Measurements from ENCODE around the gene LRRC7.

Gene LRRC7

DNA sequence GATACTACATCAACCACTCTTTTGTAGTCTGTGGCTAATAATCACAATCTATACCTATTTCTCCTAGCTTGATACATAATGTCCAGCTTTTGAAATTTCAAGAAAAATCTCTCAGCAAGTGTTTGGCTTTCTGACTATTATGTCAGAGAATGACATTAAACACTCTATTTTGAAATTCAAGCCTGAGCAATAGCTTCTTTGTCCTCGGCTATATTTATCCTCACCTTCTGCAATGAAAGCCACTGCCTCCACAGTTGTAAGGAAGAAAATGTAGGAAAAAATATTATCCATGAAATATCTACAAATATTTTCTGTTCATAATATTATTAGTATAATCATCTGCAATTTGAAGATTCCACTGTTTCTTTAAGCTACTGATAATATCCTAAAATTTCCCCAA lies 22.1 kb downstream of the LRRC7 start:
- no peak for DNase-seq (ENCODE audit: low spot score)

DNA sequence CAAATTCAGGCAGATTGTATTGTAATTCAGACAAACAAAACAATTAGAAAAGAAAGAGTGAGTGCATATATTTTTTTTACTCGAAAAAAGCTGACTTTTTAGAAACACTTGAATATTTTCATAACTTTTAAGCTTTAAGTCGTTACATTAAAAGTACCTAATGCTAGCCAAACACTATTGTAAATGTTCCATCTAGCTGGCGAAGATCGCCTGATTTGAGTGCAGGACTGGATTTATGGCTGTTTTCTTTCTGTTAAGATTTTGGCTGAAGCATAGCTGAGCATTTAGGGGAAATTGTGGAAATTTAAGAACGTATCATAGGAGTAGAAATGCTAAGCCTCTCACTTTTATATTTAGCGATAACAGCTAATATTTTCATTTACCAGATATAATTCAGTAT lies 24.6 kb downstream of the LRRC7 start:
- no peak for DNase-seq (ENCODE audit: low spot score)

DNA sequence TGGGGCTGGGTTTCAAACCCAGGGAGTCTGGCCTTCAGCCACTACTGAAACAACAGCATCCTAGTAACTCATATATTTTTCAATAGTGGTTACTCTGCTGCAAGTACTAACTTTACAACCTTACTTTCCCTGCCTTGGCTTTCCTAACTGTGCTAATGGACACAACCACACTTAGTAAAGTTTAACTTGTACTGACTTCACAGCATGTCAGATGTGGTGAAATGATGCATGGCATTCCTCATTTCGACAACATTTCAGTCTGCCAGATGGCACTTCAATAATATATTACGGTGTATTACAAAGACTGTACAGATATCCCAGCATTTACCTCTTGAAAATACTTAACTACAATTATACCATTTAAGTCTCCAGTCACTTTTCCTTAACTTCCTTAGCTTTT lies 27.8 kb downstream of the LRRC7 start:
- DNase-seq (ENCODE audit: low spot score), result no peak

DNA sequence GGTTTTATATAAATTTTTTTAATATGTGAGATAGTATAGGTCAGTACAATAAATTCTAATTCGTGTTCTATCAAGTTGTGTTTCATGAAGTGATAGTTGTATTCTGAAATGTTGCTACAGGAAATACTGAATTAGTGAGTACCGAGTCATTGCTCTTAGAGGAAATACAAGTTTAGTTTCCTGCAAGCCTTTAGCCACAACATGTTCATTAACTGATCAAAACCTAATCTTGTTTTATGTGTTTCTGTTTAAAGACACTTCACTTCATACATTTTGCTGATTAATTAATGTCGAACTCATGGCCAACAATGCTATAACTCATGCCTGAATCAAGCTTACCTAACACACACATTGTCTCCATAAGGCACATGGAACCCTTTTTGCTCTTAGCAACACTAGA lies 43.6 kb downstream of the LRRC7 start:
- DNase-seq (ENCODE audit: low spot score), result no peak

DNA sequence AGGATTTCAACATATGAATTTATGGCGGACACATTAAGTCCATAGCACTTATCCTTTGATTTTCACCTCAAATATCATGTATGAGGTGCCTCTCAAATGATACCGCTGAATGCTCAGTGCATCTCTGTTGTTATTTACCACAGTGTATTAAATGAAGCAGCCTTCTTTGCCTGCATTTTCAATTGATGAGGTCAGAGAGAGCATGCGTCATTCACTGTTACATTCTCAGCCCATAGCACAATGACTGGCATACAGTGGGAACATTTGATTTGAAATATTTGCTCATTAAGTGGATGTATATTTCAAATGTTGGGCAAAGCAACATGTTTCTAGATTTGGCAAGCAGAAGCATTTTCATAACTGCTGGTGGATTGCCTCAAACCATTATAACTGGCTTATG lies 45.7 kb downstream of the LRRC7 start:
- DNase-seq (ENCODE audit: low spot score), result no peak

DNA sequence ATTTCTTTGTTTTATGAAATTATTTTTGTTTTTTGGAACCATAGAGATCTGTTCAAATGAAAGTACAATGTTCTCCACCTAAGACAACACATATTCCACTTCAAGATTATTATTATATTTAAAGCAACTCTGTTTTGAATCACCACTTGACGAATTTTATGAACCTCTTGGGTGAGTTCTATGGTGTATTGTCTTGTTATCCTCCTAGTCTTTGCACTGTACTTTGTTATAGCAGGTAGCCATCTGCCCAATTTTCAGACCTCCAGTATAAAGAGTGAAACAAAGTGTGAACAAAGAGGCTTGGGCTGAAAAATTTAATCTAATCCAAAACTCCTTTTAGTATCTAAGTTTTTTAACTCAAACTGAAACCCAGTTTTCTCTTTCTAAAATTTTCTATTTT lies 71.0 kb downstream of the LRRC7 start:
- DNase-seq (ENCODE audit: low spot score), result no peak

DNA sequence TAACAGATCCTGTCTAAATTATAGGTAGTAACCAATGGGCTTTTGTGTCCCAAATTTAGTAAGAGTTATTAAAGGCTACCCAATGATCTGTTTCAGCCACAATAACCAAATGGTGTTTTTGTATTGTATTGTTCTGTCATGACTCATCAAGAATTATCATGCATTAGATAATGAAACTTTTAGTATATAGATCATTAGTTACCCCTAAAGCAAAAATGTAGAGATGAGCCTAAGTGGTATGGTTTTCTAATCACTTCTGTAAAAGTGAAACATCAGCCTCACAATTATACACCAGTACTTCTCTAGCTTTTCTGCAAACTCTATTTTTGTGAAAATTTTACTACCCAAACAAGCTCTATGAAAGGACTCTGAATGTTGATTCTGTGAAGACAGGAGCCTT lies 71.4 kb downstream of the LRRC7 start:
- DNase-seq (ENCODE audit: low spot score), result no peak

DNA sequence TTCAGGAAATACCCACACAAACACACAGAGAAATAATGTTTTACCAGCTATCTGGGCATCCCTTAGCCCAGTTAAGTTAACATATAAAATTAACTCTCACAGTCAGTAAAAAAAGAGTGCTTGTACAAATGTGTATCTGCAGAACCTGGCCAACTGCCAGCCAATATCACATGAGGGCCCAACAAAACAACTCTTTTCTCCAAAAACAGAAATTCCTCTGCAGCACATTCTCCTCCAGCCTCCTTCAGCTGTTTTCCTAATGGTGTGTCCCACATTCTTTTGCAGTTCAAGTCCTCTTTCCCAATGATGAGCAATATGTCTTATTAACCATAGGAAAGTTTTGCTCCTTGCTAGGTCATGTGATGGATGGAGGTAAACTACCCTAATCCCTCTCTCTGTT lies 75.5 kb downstream of the LRRC7 start:
- no peak for DNase-seq (ENCODE audit: low spot score)

DNA sequence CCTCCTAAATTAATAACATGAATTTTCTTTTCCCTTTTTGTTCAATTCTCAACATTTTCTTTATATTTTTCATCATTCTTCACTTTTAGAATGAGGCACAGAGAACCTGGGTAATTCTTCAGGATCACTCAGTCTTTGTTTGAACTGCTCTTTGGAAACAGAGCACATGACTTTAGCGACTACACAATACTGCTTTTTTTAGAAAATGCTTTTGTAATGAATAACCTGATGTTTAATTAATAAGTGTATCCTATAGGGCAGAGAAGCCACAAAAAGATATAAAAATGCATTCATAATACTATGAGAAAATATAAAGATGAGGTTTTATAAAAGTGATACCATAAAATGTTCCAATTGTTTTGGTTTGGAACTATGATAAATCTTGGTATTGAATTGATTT lies 77.8 kb downstream of the LRRC7 start:
- DNase-seq (ENCODE audit: low spot score), result no peak

DNA sequence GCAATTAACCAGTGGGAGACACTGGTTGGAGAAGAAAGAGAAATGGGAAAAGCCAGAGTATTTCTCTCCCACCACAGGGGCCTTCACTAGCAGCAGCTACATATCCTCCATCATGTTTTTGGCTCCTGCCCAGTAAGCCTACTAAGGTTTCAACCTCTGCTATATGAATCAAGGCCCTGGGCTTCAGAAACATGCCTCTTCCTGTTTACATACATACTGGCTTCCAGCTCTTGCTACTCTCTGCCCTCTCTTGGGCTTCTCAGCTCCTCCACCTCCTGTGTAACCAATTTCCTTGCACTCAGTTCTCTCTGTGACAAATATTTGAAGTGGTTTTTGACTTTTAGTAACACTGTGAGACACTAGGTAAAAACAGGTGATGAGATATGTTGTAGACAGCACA lies 80.8 kb downstream of the LRRC7 start:
- no peak for DNase-seq (ENCODE audit: low spot score)

DNA sequence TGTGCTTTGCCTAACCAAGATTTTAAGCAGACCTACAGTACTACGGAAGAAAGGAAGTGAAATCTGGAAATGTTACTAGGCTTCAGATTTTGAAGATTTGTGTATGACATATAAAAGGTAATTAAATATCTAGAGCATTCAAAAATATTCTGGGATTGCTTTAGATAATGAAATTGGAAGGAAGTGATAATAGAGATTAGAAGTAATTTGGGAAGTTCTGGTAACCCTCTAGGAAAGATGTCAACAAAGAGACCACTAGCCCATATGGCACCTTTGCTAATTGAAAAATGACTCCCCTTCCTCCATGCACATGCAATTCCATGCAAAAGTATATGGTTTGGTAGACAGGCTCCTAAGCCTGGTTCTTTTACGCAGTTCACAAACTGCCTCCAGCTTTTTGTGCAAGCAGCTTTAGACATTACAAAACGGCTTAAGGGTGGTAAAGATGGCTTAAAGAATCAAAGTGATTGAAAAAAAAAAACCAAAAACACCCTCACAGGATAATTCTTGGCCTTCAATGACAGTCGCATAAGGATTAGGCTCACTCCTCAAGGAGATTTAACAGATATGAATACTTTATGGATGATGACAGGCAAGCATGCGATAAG lies 81.8 kb downstream of the LRRC7 start:
- DNase-seq (ENCODE audit: low spot score), result no peak

DNA sequence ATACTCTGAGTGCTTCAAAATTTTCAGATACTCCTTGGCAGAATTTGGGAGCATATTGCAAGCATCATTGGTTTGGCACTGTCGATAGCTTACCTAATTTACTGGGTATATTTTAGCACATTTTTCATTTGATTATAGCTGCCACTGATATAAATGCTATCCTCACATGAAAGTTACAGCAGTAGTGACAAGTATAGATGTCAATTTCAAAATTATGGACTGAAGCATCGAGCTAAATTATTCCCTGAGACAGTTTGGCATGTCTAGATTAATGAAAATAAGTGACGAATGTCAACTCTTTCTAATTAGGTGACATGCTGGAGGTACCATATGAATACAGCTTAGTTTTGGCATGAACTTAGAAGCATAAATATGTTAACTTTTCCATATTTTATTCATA lies 83.1 kb downstream of the LRRC7 start:
- no peak for DNase-seq (ENCODE audit: low spot score)

DNA sequence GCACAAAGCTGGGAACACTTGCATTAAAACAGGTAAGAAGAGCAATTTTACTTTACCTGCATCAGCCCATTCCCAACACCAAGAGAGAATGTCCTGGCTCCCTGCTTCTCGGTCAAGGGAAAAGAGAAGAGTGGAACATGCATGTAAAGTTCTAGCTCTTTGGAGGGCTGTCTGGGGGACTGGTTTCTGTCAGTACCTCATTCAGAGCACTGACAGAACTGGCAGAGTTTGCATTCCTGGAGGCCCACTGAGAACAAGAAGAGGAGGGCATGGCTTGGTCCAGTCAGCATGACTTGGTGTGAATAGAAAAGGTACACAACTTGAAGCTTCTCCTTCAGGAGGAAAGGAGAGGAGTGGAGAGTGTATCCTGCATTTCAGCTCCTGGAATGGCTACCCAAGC lies 83.9 kb downstream of the LRRC7 start:
- DNase-seq (ENCODE audit: low spot score), result no peak

DNA sequence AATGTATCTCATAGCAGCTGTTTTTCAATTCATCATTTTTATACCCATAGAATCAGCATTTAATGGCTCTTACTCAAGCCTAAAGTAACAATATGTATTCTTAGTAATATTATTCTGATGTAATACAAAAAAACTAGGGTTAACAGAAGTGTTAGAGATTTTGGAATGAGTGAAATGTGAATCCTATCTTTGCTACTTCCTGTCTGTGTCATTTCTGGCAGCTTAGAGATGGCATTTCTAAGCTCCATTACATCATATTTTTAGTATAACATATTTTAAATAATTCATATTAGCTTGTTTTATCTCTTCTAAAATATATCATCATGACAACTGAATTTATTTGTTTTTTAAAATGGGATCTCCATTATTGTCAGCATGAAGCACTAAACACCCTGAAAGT lies 90.2 kb downstream of the LRRC7 start:
- DNase-seq (ENCODE audit: low spot score), result no peak

DNA sequence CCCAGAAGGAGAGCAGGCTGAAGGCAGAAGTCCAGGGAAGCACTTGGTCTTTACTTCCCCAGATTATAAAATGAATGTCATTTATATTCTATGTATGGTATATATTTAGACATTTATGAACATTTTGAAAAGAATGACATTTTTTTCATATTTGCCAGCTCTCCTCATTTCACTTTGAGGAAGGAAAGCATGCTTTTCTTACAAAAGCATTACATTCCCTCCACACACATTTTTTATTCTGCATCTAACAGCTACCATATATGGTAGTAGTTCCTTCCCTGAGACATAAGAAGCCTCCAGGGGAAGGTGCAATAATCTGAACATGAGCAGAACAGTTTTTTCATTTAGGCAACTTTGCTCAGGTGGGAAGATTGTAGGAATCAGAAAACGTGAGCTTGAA lies 94.0 kb downstream of the LRRC7 start:
- no peak for DNase-seq (ENCODE audit: low spot score)

DNA sequence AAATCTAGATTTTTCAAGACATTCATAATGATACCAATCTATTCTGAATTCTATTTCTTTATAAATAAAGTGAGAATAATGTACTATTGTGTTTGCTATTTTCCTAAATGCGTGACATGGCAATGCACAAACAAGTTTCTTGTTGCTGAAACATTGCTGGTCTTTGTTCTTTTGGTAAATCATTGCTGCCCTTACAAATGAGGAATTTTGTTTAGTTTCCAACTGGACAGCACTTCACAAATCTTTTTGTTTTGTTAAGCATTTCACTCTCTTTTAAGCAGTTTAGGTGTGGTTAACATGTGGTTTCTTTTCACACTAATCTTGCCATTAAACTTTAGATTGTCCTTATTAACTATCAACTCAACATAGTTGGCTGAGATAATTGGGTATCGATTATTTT lies 94.6 kb downstream of the LRRC7 start:
- DNase-seq (ENCODE audit: low spot score), result no peak

DNA sequence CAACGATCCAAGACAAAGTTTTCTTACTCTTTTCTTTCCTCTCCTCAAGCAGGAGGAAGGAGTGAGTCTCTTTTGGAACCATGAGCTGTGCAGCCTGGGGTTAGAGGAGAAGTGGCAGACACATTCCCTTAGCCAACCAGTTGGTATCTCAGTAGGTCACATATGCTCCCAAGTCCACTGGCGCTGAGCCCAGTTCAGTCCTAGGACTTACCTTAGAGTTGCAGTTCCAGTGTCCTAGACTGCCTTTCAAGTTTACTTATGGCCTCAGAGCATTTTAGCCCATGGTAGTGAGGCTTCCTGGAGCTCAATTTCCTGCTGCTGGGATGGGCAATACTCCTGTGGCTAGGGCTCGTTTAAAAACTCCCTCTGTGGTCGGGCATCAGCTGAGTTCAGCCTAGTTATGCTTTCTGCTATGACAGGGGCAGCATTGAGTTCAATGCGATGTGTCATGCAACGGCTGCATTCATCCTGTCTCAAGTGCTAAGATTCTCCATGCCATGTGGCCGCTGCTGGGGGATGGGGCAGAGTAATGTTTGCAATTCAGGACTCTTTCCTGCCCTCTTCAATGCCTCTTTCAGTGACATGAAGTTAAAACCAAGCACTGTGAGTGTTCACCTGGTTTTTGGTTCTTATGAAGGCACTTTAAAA lies 103.8 kb downstream of the LRRC7 start:
- no peak for DNase-seq (ENCODE audit: low spot score)

DNA sequence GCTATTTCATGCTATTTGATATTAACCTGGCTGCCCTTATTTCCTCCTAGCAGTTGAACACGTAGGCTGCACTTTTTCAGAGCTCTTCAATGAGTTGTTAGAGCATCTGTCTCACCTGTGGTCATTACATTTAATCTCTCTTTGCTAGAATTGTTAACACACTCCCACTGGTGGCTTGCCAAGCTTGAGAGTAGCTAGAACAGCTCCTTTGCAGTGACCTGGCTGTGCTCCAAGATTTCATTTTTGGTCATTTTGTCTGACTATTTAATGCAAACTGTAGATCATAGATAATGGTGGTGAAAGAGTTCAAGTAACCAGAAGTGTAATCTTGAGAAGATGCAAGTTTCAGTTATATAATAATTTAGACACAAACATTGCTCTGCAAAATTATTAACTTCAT lies 105.6 kb downstream of the LRRC7 start:
- DNase-seq (ENCODE audit: low spot score), result no peak

DNA sequence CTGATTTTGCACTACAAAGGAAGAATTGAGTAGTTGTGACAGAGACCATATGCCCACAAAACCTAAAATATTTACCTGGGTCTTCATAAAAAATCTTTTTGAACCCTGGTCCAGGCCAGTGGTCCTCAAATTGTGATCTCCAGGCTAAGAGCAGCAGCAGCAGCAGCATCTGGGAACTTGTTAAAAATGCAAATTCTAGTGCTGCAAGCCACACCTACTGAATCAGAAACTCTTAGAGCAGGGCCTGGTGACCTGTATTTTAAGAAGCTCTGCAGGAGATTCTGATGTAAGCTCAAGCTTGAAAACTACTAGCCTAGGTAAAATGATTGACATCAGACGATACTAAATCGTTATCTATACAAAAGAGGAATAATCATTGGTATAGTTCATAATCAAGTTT lies 112.2 kb downstream of the LRRC7 start:
- DNase-seq (ENCODE audit: low spot score), result no peak

DNA sequence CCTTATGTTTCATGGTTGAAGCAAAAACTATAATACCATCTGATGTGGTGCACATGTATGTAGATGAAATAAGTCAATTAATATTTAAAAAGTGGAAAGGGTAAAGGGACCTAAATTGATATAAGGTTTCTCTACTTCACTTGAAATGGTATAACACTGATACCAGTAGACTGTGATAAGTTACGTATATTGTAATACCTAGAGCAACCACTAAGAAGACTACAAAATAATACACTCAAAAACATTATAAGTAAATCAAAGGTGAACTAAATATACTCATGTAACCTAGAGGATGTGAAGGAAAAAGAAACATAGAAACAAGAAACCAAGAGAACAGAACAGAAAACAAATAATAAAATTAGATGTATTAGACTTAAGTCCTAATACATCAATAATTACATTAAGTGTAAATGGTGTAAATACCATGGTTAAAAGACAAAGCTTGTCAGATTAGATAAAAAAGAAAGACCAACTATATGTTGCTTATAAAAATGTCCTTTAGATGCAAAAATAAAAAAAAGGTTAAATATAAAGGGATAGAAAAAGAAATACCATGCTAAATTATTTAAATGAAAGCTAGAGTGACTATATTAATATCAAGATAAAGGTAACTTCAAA lies 118.8 kb downstream of the LRRC7 start:
- DNase-seq (ENCODE audit: low spot score), result no peak

DNA sequence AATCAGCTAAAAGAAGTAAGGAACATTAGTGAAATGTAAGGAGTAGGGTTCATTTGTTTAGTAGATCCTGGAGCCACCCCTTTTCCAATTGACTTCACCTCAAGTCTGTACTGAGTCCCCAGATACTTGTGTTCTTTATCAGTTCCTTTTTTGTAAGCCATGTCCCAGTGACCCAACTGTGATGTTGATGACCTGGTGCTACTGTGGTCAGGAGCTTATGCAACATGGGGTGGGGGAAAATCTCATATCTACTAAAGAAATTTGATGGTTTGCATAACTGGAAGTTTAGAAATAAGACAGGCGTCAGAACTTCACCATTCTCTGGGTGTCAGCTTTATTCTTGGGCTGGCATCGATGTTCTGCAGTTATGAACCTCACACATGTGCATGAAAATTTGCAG lies 120.5 kb downstream of the LRRC7 start:
- no peak for DNase-seq (ENCODE audit: low spot score)

DNA sequence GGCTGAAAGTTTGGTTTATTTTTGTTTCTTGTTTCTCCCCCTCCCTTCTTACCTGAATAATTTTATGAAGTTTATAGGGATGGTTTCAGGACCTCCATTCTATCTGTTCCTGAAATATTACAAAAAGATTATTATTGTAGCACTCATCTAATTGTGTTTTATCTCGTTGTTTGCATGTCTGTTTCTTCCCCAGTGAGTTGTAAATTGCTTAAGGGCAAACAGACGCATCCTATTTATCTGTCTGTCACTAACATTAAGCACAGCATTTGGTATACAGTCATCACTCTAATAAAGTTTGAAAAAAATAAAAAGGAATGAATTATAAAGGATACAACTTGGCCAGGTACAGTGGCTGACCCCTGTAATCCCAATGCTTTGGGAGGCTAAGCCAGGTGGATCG lies 123.5 kb downstream of the LRRC7 start:
- no peak for DNase-seq (ENCODE audit: low spot score)

DNA sequence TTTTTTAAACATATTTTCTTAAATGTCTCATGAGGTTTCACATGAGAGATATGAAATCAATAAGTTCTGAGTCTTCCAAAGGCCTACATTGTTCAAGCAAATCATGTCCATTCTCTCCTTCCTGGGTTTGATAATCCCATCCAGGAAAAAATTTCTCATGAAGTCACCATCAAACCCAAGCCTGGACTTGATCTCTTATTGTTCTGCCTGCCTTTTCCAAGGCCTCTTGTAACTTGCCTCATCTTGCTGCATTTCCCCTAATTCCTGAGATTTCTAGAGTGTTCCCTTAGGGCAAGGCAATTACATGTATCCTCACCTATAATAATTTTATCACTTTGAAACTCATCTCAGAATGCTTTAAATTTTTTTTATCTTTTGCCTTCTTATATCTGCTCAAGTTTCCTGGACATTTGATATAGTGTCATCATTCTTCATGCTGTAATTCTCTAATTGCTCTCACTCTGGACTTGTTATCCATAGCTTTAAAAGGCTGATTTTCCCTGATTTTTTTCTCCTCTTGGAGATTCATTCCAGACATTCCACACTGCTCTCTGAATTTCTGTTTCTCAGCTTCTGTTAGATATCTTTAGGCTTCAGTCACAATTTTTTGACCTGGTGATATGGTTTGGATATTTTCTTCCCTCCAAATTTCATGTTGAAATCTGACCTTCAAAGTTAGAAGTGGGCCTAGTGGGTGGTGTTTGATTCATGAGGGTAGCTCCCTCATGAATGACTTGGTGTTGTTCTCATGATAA lies 126.4 kb downstream of the LRRC7 start:
- DNase-seq (ENCODE audit: low spot score), result no peak

Data from ecto neural progenitor cell (in vitro differentiated cells).